Trophoblast cell (in vitro differentiated cells and primary cell): Measurements from ENCODE around the gene CPNE2.
"Not testable (repeated sequence)": the region's sequence is repeated elsewhere in the genome, so short reads cannot be mapped to it uniquely, and the experiment has no call there.

Experiments
- DNase-seq, 2 donors: peaks; one replicate each; pipeline ENCODE4 v3.0.0-alpha.2; 2016
- H2AFZ ChIP-seq: 2 replicates; pipeline ENCODE4 v1.6.1; 2013; ENCODE audit warnings: low read length, moderate library complexity, mild to moderate bottlenecking; ENCODE audit not compliant: insufficient read depth, poor library complexity
- H2AK5ac ChIP-seq: 2 replicates; pipeline ENCODE4 v1.6.1; 2013; ENCODE audit warnings: mild to moderate bottlenecking, low read length
- H2BK120ac ChIP-seq: 2 replicates; pipeline ENCODE4 v1.6.1; 2013; ENCODE audit warnings: low read length, mild to moderate bottlenecking, moderate library complexity; ENCODE audit not compliant: insufficient read depth, poor library complexity
- H2BK12ac ChIP-seq: 2 replicates; pipeline ENCODE4 v1.6.1; 2013; ENCODE audit warnings: mild to moderate bottlenecking, low read length, moderate library complexity
- H2BK5ac ChIP-seq: 2 replicates; pipeline ENCODE4 v1.6.1; 2013; ENCODE audit warnings: low read length, low read depth, moderate library complexity, mild to moderate bottlenecking; ENCODE audit not compliant: poor library complexity
- H3K14ac ChIP-seq: 2 replicates; pipeline ENCODE4 v1.6.1; 2013; ENCODE audit warnings: mild to moderate bottlenecking, low read length
- H3K18ac ChIP-seq: 2 replicates; pipeline ENCODE4 v1.6.1; 2013; ENCODE audit warnings: mild to moderate bottlenecking, low read length
- H3K23ac ChIP-seq: 2 replicates; pipeline ENCODE4 v1.6.1; 2013; ENCODE audit warnings: low read length
- H3K27ac ChIP-seq: 2 replicates; pipeline ENCODE4 v1.5.1; 2013; ENCODE audit warnings: low read depth, mild to moderate bottlenecking, inconsistent platforms, low read length, moderate library complexity
- H3K27me3 ChIP-seq: 2 replicates; pipeline ENCODE4 v1.6.1; 2013; ENCODE audit warnings: inconsistent platforms, mild to moderate bottlenecking, low read length, moderate library complexity; ENCODE audit not compliant: insufficient read depth
- H3K36me3 ChIP-seq, 2 experiments: 1 replicate in 1 of 2; 2 replicates in 1 of 2; pipeline ENCODE4 v1.6.1; 2013; ENCODE audit warnings: low read length in 2 of 2, mild to moderate bottlenecking in 2 of 2, moderate library complexity in 1 of 2; ENCODE audit not compliant: insufficient read depth in 2 of 2, control insufficient read depth in 1 of 2
- H3K4ac ChIP-seq: 2 replicates; pipeline ENCODE4 v1.6.1; 2013; ENCODE audit warnings: low read depth, mild to moderate bottlenecking, low read length, moderate library complexity
- H3K4me1 ChIP-seq, 2 experiments: 1 replicate in 1 of 2; 2 replicates in 1 of 2; pipeline ENCODE4 v1.6.1; 2013; ENCODE audit warnings: low read length in 2 of 2, mild to moderate bottlenecking in 2 of 2, moderate library complexity in 1 of 2; ENCODE audit not compliant: insufficient read depth in 2 of 2, control insufficient read depth in 1 of 2
- H3K4me2 ChIP-seq: 2 replicates; pipeline ENCODE4 v1.6.1; 2013; ENCODE audit warnings: inconsistent platforms, mild to moderate bottlenecking, low read length, moderate library complexity
- H3K4me3 ChIP-seq: 2 replicates; pipeline ENCODE4 v1.5.1; 2013; ENCODE audit warnings: mild to moderate bottlenecking, low read depth, low read length, inconsistent platforms
- H3K79me1 ChIP-seq: one replicate; pipeline ENCODE4 v1.6.1; 2013; ENCODE audit warnings: low read length
- H3K79me2 ChIP-seq: 2 replicates; pipeline ENCODE4 v1.6.1; 2013; ENCODE audit warnings: low read length, mild to moderate bottlenecking; ENCODE audit not compliant: control insufficient read depth, insufficient read depth, poor library complexity
- H3K9ac ChIP-seq: 2 replicates; pipeline ENCODE4 v1.6.1; 2013; ENCODE audit warnings: mild to moderate bottlenecking, low read length
- H3K9me3 ChIP-seq: 2 replicates; pipeline ENCODE4 v1.6.1; 2013; ENCODE audit warnings: low read depth, mild to moderate bottlenecking, control low read depth, inconsistent platforms, low read length; ENCODE audit not compliant: insufficient read depth
- H4K12ac ChIP-seq: 2 replicates; pipeline ENCODE4 v1.6.1; 2013; ENCODE audit warnings: low read depth, mild to moderate bottlenecking, low read length, moderate library complexity
- H4K8ac ChIP-seq: 2 replicates; pipeline ENCODE4 v1.6.1; 2013; ENCODE audit warnings: low read depth, mild to moderate bottlenecking, low read length, moderate library complexity
- H4K91ac ChIP-seq: one replicate; pipeline ENCODE4 v1.6.1; 2013; ENCODE audit warnings: low read depth, mild to moderate bottlenecking, low read length, moderate library complexity
- WGBS: extraction: QIAGEN DNeasy Blood & Tissue Kit; methylation state at CpG from one replicate; pipeline ENCODE4 v1.1.7; 2013; ENCODE audit warnings: missing lambda C conversion rate; ENCODE audit not compliant: insufficient read length, insufficient coverage; ENCODE audit errors: extremely low coverage; 5-methylcytosine and 5-hydroxymethylcytosine counted together

The CPNE2 gene

DNA sequence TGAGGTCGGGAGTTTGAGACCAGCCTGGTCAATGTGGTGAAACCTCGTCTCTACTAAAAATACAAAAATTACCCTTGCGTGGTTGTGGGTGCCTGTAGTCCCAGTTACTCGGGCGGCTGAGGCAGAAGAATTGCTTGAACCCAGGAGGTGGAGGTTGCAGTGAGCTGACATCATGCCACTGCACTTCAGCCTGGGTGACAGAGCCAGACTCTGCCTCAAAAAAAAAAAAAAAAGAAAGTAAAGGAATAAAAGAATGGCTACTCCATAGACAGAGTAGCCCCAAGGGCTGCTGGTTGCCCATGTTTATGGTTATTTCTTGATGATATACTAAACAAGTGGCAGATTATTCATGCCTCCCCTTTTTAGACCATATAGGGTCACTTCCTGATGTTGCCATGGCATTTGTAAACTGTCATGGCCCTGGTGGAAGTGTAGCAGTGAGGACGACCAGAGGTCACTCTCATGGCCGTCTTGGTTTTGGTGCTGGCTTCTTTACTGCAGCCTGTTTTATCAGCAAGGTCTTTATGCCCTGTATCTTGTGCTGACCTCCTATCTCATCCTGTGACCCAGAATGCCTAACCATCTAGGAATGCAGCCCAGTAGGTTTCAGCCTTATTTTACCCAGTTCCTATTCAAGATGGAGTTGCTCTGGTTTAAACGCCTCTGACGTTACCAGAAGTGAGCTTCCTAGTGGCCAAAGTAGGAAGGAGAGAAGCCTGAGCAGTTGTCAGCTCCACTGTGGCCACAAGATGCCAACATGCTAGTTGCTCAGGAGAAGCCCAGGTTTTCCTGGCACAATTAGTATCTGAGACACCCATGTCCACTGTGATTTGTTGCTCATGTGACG, 17.1 kb downstream of the CPNE2 start:
- no CpG with 5 or more reads among the region's 10 CpGs for WGBS
- not testable (repeated sequence) for H3K9me3 ChIP-seq

DNA sequence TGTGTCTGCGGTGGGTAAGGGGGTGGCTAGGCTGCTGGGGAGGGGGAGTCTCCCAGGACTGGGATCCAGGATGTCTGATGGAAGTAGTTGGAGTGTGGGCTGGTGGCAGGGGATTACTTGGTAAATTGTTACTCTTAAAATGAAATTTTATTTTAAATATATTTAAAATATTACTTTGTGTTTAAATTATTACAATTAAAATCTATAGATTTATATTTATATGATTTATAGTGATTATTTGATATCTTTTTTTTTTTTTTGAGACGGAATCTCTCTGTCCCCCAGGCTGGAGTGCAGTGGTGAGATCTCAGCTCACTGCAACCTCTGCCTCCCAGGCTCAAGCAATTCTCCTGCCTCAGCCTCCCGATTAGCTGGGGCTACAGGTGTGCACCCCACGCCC, 18.6 kb downstream of the CPNE2 start:
- Histone ChIP-seq H2BK5ac (no peak overlapping the region), H2BK120ac (no peak overlapping the region), H3K4me2 (no peak overlapping the region), H3K18ac (no peak overlapping the region), H3K9me3 (peaks cover 2% of the 10 kb centered on the region), H3K27me3 (no peaks in the 10 kb centered on the region), H4K91ac (no peak overlapping the region), H3K27ac (no peak overlapping the region), H3K14ac (no peak overlapping the region), H3K4ac (no peak overlapping the region), H4K8ac (no peak overlapping the region), H4K12ac (no peak overlapping the region), H3K79me2 (no peaks in the 10 kb centered on the region), H3K79me1 (no peaks in the 10 kb centered on the region), H2BK12ac (no peak overlapping the region), H3K23ac (no peak overlapping the region), H3K9ac (no peak overlapping the region), H3K4me1 (peaks cover 8 to 11% of the 10 kb centered on the region in 2 experiments), H3K36me3 (peaks cover 21 to 24% of the 10 kb centered on the region in 2 experiments), H2AFZ (no peak overlapping the region), H2AK5ac (no peak overlapping the region), H3K4me3 (no peak overlapping the region)
- WGBS = no CpG with 5 or more reads among the region's 4 CpGs
- no peak for DNase-seq

More for the DNA sequence above, 17.1 kb downstream of the CPNE2 start:
- not testable (repeated sequence) for H2BK5ac ChIP-seq, H3K4me2 ChIP-seq, H4K8ac ChIP-seq, H3K18ac ChIP-seq, H3K4me3 ChIP-seq, H3K79me2 ChIP-seq, H2AK5ac ChIP-seq, H3K4ac ChIP-seq, H3K79me1 ChIP-seq, H4K12ac ChIP-seq, H3K14ac ChIP-seq, H3K23ac ChIP-seq, H3K9ac ChIP-seq, H4K91ac ChIP-seq, H2BK12ac ChIP-seq, H3K27me3 ChIP-seq, H2AFZ ChIP-seq, H3K27ac ChIP-seq, H2BK120ac ChIP-seq
- Histone ChIP-seq H3K4me1 (peaks cover 8 to 11% of the 10 kb centered on the region in 2 experiments), H3K36me3 (peaks cover 13 to 18% of the 10 kb centered on the region in 2 experiments)
- DNase-seq = peak; percentile 50 to 75

DNA sequence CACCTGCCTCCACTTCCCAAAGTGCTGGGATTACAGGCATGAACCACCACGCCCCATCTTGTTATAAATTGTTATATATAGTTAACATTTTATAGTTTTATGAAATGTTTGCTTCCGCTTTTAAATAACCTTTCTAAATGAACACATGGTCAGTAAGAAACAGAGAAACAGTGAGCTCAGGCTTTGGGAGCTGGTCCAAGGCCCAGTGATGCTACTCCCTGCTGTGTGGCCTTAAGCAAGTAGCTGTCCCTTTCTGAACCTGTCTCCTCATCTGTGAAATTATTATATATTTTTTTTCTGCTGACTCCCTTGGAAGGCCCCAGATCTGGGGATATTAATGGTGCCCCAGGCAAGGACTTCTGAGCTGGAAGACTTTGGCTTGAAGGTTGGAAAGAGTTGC, 19.0 kb downstream of the CPNE2 start:
- no peak for DNase-seq
- no CpG with 5 or more reads among the region's 2 CpGs for WGBS
- Histone ChIP-seq H3K4me1 (peaks cover 8 to 11% of the 10 kb centered on the region in 2 experiments), H3K27me3 (no peaks in the 10 kb centered on the region), H3K18ac (no peak overlapping the region), H3K27ac (no peak overlapping the region), H2BK12ac (no peak overlapping the region), H3K9me3 (peaks cover 2% of the 10 kb centered on the region), H3K4me2 (no peak overlapping the region), H2AFZ (no peak overlapping the region), H4K8ac (no peak overlapping the region), H4K12ac (no peak overlapping the region), H3K36me3 (peaks cover 26 to 28% of the 10 kb centered on the region in 2 experiments), H4K91ac (no peak overlapping the region), H2AK5ac (no peak overlapping the region), H3K79me2 (no peaks in the 10 kb centered on the region), H3K23ac (no peak overlapping the region), H3K4ac (no peak overlapping the region), H3K9ac (no peak overlapping the region), H3K79me1 (no peaks in the 10 kb centered on the region), H2BK5ac (no peak overlapping the region), H3K4me3 (no peak overlapping the region), H3K14ac (no peak overlapping the region), H2BK120ac (no peak overlapping the region)

DNA sequence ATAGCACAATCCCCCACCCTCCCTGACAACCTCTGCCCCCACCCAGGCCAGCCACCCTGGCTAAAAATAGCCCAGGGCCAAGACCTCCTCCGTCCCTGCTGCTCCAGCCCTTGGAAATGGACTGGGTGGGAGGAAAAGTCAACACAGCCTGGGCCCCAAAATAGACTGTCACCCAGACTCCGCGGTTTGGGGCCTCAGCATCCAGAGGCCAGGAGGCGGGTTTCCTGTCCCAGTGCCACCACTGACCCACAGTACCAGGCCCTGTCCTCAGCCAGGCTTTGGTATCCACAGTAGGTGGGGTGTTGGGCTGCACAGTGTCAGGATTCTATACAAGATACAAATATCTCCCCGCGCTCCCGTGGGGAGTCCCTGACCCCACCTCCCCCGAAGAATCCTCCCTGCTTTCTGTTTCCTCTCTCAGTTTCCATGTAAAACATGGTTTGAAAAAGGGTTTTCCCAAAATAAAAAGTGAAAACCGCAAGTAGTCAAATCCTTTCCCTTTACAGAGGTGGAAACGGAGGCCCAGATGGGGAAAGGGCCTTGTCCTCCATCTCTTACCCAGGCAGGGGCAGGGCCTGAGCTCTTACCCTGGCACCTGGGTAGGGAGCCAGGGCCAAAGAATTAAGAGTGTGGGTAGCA, 20.1 kb downstream of the CPNE2 start:
- Histone ChIP-seq H3K23ac (no peak overlapping the region), H3K79me2 (no peaks in the 10 kb centered on the region), H3K14ac (no peak overlapping the region), H3K4me3 (no peak overlapping the region), H4K8ac (no peak overlapping the region), H3K9ac (no peak overlapping the region), H2BK5ac (no peak overlapping the region), H4K91ac (no peak overlapping the region), H3K9me3 (peaks cover 2% of the 10 kb centered on the region), H2BK12ac (no peak overlapping the region), H4K12ac (no peak overlapping the region), H2BK120ac (no peak overlapping the region), H3K4me2 (no peak overlapping the region), H3K36me3 (peaks cover 31 to 38% of the 10 kb centered on the region in 2 experiments), H3K79me1 (no peaks in the 10 kb centered on the region), H2AFZ (no peak overlapping the region), H3K18ac (no peak overlapping the region), H2AK5ac (no peak overlapping the region), H3K4me1 (peaks cover 8 to 9% of the 10 kb centered on the region in 2 experiments), H3K27me3 (no peaks in the 10 kb centered on the region), H3K27ac (no peak overlapping the region), H3K4ac (no peak overlapping the region)
- no peak for DNase-seq
- WGBS = no CpG with 5 or more reads among the region's 10 CpGs
